NCI-H345 (cell line): Measurements from ENCODE around the gene TNFAIP1.

Source experiments
- DNase-seq: peaks from one replicate; lab custom pipeline; 2025; lab: John Stamatoyannopoulos, UW

Gene TNFAIP1

GRCh38 chr17:28371245-28372202, 36.0 kb downstream of the TNFAIP1 start, which contains the start of gene SARM1:
TSS of gene SARM1 (plus strand) at chr17:28371694. CDS start at chr17:28372033, 339 bp downstream.
- peak; percentile 97 for DNase-seq

GRCh38 chr17:28372203-28372944, 36.8 kb downstream of the TNFAIP1 start:
- peak; percentile 32 for DNase-seq

GRCh38 chr17:28372945-28373274, 37.3 kb downstream of the TNFAIP1 start:
- DNase-seq = no peak

GRCh38 chr17:28379814-28380801, 44.5 kb downstream of the TNFAIP1 start:
- no peak for DNase-seq

GRCh38 chr17:28381141-28381825, 45.7 kb downstream of the TNFAIP1 start:
- DNase-seq = no peak

GRCh38 chr17:28384281-28385036, 48.9 kb downstream of the TNFAIP1 start:
- no peak for DNase-seq

GRCh38 chr17:28385037-28385400, 49.5 kb downstream of the TNFAIP1 start:
- DNase-seq = no peak

GRCh38 chr17:28385406-28385805, 49.8 kb downstream of the TNFAIP1 start:
- DNase-seq = no peak

GRCh38 chr17:28386391-28386790, 50.8 kb downstream of the TNFAIP1 start:
- DNase-seq = no peak

- DNase-seq = no peak
Observed at GRCh38 chr17:28388106-28388505, 52.5 kb downstream of the TNFAIP1 start.

GRCh38 chr17:28390141-28390540, 54.6 kb downstream of the TNFAIP1 start:
- DNase-seq = no peak

GRCh38 chr17:28390563-28390962, 55.0 kb downstream of the TNFAIP1 start:
- no peak for DNase-seq

- no peak for DNase-seq
Observed at GRCh38 chr17:28390984-28391383, 55.4 kb downstream of the TNFAIP1 start.

GRCh38 chr17:28391401-28391800, 55.8 kb downstream of the TNFAIP1 start:
- no peak for DNase-seq

GRCh38 chr17:28392491-28392890, 56.9 kb downstream of the TNFAIP1 start:
- DNase-seq = no peak

- DNase-seq = no peak
Observed at GRCh38 chr17:28394337-28395116, 59.0 kb downstream of the TNFAIP1 start.

- DNase-seq = no peak
Observed at GRCh38 chr17:28395426-28395825, 59.9 kb downstream of the TNFAIP1 start.

- no peak for DNase-seq
Observed at GRCh38 chr17:28395968-28396367, 60.4 kb downstream of the TNFAIP1 start.
